K562 (cell line): ENCODE results near the gene SLC66A2. TPM values are rescaled to one million over a fixed set of nuclear protein-coding genes. Genes with fewer than 3 reads are reported as not detected.
A peak's percentile ranks its signal among the peaks of the same experiment; 100 is the strongest.

ENCODE experiments used
- ATAC-seq: fragments of 200-7000 bp; cut with Tn5 transposase; 3 replicates; pipeline ENCODE4 v1.9.1; 2020; ENCODE audit warnings: moderate library complexity
- BruUV-seq: library from RNA; stranded (reverse); fragments of 400-500 nt; replicated peaks from 2 replicates; lab custom pipeline; 2021; lab: Mats Ljungman, UMichigan
- CTCF ChIA-PET: fragments of 300-600 bp; formaldehyde crosslinking; extraction: SDS; loops from one replicate; lab custom pipeline; 2021; ENCODE audit warnings: low intra/inter-chr PET ratio; lab: Yijun Ruan, JAX
- POLR2A ChIA-PET: fragments of 300-600, 350-650 bp; sonication (Branson Sonifier 250); formaldehyde crosslinking; extraction: SDS; loops from one replicate; lab custom pipeline; 2021; ENCODE audit warnings: antibody characterized with exemption, inconsistent platforms; lab: Yijun Ruan, JAX
- DNase-seq, 4 experiments: peaks; one replicate each; pipeline versions ENCODE4 v3.0.0 to v3.0.0-alpha.2; 2011 to 2018; ENCODE audit warnings: low spot score in 3 of 4, mixed read lengths in 3 of 4; ENCODE audit errors: extremely low read depth in 1 of 4
- FAIRE-seq: peaks from 2 replicates; lab custom pipeline; 2011; peaks lifted over from hg19 to GRCh38; lab: Jason Lieb, UNC
- H2AFZ ChIP-seq: 2 replicates; pipeline ENCODE4 v1.6.0; 2011; ENCODE audit warnings: low read depth, low read length, control low read depth, inconsistent platforms
- H3K27ac ChIP-seq: fragments of 200-600 bp; 3 replicates; pipeline ENCODE4 v1.8.0; 2011; ENCODE audit warnings: low read depth, mild to moderate bottlenecking, control low read depth, inconsistent platforms, low read length, moderate library complexity, mixed read lengths; ENCODE audit errors: extremely low read depth
- H3K27me3 ChIP-seq, 2 experiments: fragments of 300-600 bp in 1 of 2; 2 replicates in 1 of 2; 3 replicates in 1 of 2; pipeline versions ENCODE4 v1.6.0 to v1.8.0; 2011; ENCODE audit warnings: inconsistent platforms in 2 of 2, low read length in 2 of 2, mild to moderate bottlenecking in 1 of 2, mixed read lengths in 1 of 2, moderate library complexity in 1 of 2; ENCODE audit not compliant: control insufficient read depth in 2 of 2, insufficient read depth in 2 of 2
- H3K36me3 ChIP-seq: fragments of 300-600 bp; 3 replicates; pipeline ENCODE4 v1.8.0; 2011; ENCODE audit warnings: mild to moderate bottlenecking, low read length, inconsistent platforms; ENCODE audit not compliant: control insufficient read depth, insufficient read depth
- H3K4me1 ChIP-seq, 2 experiments: fragments of 200-600 bp in 1 of 2; replicated peaks in 1 of 2; 2 replicates in 1 of 2; 3 replicates in 1 of 2; pipeline versions ENCODE4 v1.5.1 to v1.8.0; 2011; ENCODE audit warnings: inconsistent platforms in 2 of 2, low read length in 2 of 2, mild to moderate bottlenecking in 1 of 2, mixed read lengths in 1 of 2, moderate library complexity in 1 of 2; ENCODE audit not compliant: control insufficient read depth in 2 of 2, insufficient read depth in 2 of 2
- H3K4me2 ChIP-seq: 2 replicates; pipeline ENCODE4 v1.6.1; 2011; ENCODE audit warnings: low read length, control low read depth, inconsistent platforms, mixed read lengths; ENCODE audit not compliant: insufficient read depth
- H3K4me3 ChIP-seq: fragments of 200-600 bp; sonication (generic), shearing (Covaris generic); 2 replicates; pipeline ENCODE4 v1.5.1; 2016; ENCODE audit warnings: control low read depth, inconsistent platforms
- H3K79me2 ChIP-seq: fragments of 200-600 bp; 3 replicates; pipeline ENCODE4 v1.8.0; 2011; ENCODE audit warnings: low read length, inconsistent platforms; ENCODE audit not compliant: control insufficient read depth, insufficient read depth
- H3K9ac ChIP-seq, 2 experiments: 2 replicates each; pipeline versions ENCODE4 v1.6.0 to v1.6.1; 2011; ENCODE audit warnings: low read depth in 2 of 2, low read length in 2 of 2, control low read depth in 1 of 2, inconsistent platforms in 1 of 2, mild to moderate bottlenecking in 1 of 2, mixed read lengths in 1 of 2; ENCODE audit not compliant: insufficient read depth in 1 of 2
- H3K9me1 ChIP-seq: one replicate; pipeline ENCODE4 v1.6.0; 2011; ENCODE audit warnings: inconsistent platforms, mild to moderate bottlenecking, low read length, moderate library complexity; ENCODE audit not compliant: control insufficient read depth, insufficient read depth
- H3K9me3 ChIP-seq: replicated peaks from 2 replicates; pipeline ENCODE4 v1.5.1; 2011; ENCODE audit warnings: low read depth, low read length, inconsistent platforms; ENCODE audit not compliant: control insufficient read depth, insufficient read depth
- H4K20me1 ChIP-seq: replicated peaks from 2 replicates; pipeline ENCODE4 v1.6.1; 2011; ENCODE audit warnings: low read length, inconsistent platforms, mixed read lengths; ENCODE audit not compliant: control insufficient read depth, insufficient read depth
- BHLHE40 ChIP-seq: IDR thresholded peaks from 2 replicates; pipeline ENCODE4 v1.6.1; 2011; ENCODE audit warnings: low read length, improper control_type of control experiment
- CREB1 ChIP-seq, 2 experiments: sonication (generic) in 1 of 2; formaldehyde crosslinking in 1 of 2; IDR thresholded peaks; 2 replicates each; pipeline versions ENCODE4 v1.6.1 to v1.8.0; 2012 to 2022; ENCODE audit warnings: inconsistent platforms in 1 of 2, mild to moderate bottlenecking in 1 of 2, missing genetic modification reagents in 1 of 2, moderate library complexity in 1 of 2
- HBP1 ChIP-seq: fragments of 450-650 bp; formaldehyde crosslinking; IDR thresholded peaks from 2 replicates; pipeline ENCODE4 v1.4.0; 2022; ENCODE audit warnings: missing genetic modification characterization
- NR3C1 ChIP-seq: sonication (generic); formaldehyde crosslinking; IDR thresholded peaks from 2 replicates; pipeline ENCODE4 v1.8.1; 2022; ENCODE audit warnings: missing genetic modification reagents
- PKNOX1 ChIP-seq: fragments of 450-650 bp; IDR thresholded peaks from 2 replicates; pipeline ENCODE4 v1.6.1; 2016
- TBP ChIP-seq: optimal IDR thresholded peaks from 2 replicates; pipeline ENCODE3; 2011; ENCODE audit warnings: low read depth, low read length, improper control_type of control experiment
- TGIF2 ChIP-seq: sonication (generic); formaldehyde crosslinking; IDR thresholded peaks from 2 replicates; pipeline ENCODE4 v1.8.1; 2022; ENCODE audit warnings: mild to moderate bottlenecking, missing genetic modification reagents, moderate library complexity
- YY1 ChIP-seq, 3 experiments: IDR thresholded peaks; 2 replicates each; pipeline ENCODE4 v1.6.1; 2011; ENCODE audit warnings: low read length in 2 of 3, mild to moderate bottlenecking in 2 of 3, moderate library complexity in 2 of 3, borderline replicate concordance in 1 of 3, control low read depth in 1 of 3, low read depth in 1 of 3; ENCODE audit not compliant: insufficient read depth in 3 of 3, insufficient replicate concordance in 2 of 3, control insufficient read depth in 1 of 3, insufficient read length in 1 of 3; ENCODE audit errors: extremely low read depth in 1 of 3
- ZNF140 ChIP-seq: fragments of 250-450 bp; sonication (Bioruptor Pico); IDR thresholded peaks from 2 replicates; pipeline ENCODE4 v1.8.0; 2021; ENCODE audit warnings: moderate library complexity, mild to moderate bottlenecking, inconsistent platforms
- ZNF507 ChIP-seq: conservative IDR thresholded peaks from 2 replicates; pipeline ENCODE4 v1.6.1; 2017; ENCODE audit warnings: missing genetic modification characterization, missing compliant biosample characterization
- ZNF592 ChIP-seq: fragments of 450-650 bp; IDR thresholded peaks from 2 replicates; pipeline ENCODE4 v1.6.1; 2017; ENCODE audit warnings: antibody characterized with exemption, mild to moderate bottlenecking
- WGBS: fragments of 100-300 bp; shearing (Covaris generic); methylation state at CpG from one replicate; pipeline ENCODE4 v1.1.6; 2016; ENCODE audit warnings: low coverage, mixed read lengths; ENCODE audit not compliant: insufficient coverage; ENCODE audit errors: missing lambda C conversion rate; 5-methylcytosine and 5-hydroxymethylcytosine counted together
- in situ Hi-C: fragments of 300-500 bp; cut with MboI; formaldehyde crosslinking; loops from 4 replicates; pipeline ENCODE4 v1.15.0; 2018; ENCODE audit warnings: inconsistent platforms, mixed read lengths
- intact Hi-C: fragments of 100-400 bp; cut with micrococcal nuclease; formaldehyde crosslinking; loops from 2 replicates; pipeline ENCODE4 v1.14.2; 2022
- polyA plus RNA-seq, 8 experiments: library from polyadenylated mRNA; depleted of rRNA in 4 of 8; stranded (reverse) in 5 of 8; unstranded in 3 of 8; fragments of >200 nt; fragmentation: Nextera tagmentation in 2 of 8; fragmentation: Illumina TruSeq in 1 of 8; extraction: Ambion mirVana in 2 of 8; extraction: Trizol in 1 of 8; gene quantifications; 2 replicates each; pipeline versions ENCODE4 v1.2.1 to v1.2.3, GENCODE V29; 2011 to 2014; ENCODE audit warnings: inconsistent platforms in 1 of 8, missing spikeins in 1 of 8
- total RNA-seq, 7 experiments: library from RNA; depleted of rRNA in 6 of 7; stranded (reverse); fragments of >200 nt in 6 of 7; fragmentation: Illumina TruSeq in 2 of 7; extraction: Trizol in 2 of 7; gene quantifications; 2 replicates each; pipeline versions ENCODE4 v1.2.1 to v1.2.3, GENCODE V29; 2011 to 2021; ENCODE audit warnings: low replicate concordance in 1 of 7

The SLC66A2 gene
- total and polyA plus RNA-seq, 9 of the 15 experiments (the other 6 are each of a cell fraction or from before 2014, with no cell fraction given), result 0.25 to 17.5 (median 5.6) TPM

GRCh38 chr18:79988451-79989194, 37.2 kb upstream of the SLC66A2 start, which contains the start of gene TXNL4A:
Gene TXNL4A, minus strand, starts transcription at chr18:79988563. Its CDS starts 171 bp downstream, at chr18:79988392.
- POLR2A ChIA-PET, result interaction anchor here (0.7 to 1.7 kb wide), 4 partner anchors 12 to 380 kb away, joined by 3 to 5 read pairs (median 4); no protein-coding TSS in a partner anchor
- ATAC-seq (peak; percentile 96), DNase-seq (peak; percentile 73 to 89 (median 82)), FAIRE-seq (peak; percentile 67)
- Histone ChIP-seq H2AFZ (peak within 1 kb of the TSS; percentile 81), H3K4me3 (peak within 1 kb of the TSS; percentile 81), H3K9ac (peak within 1 kb of the TSS; percentile 91 to 96), H3K4me2 (peak within 1 kb of the TSS; percentile 90), H3K4me1 (peaks cover 11 to 12% of the 10 kb centered on the region in 2 experiments; a peak in 4 of 5 replicates), H3K36me3 (peaks cover 34% of the 10 kb centered on the region), H4K20me1 (peaks cover 9% of the 10 kb centered on the region; the same call in 1 of the 2 replicates), H3K27me3 (no peaks in the 10 kb centered on the region), H3K9me3 (no peaks in the 10 kb centered on the region), H3K9me1 (no peaks in the 10 kb centered on the region), H3K79me2 (peaks cover 59% of the 10 kb centered on the region), H3K27ac (peak within 1 kb of the TSS; percentile 95)
- TSS peak; percentile 90 for BruUV-seq
- in situ Hi-C loops (no loop called here), intact Hi-C loops (loop anchor here (2.0 kb wide), 1 partner anchor 166 kb away; no protein-coding TSS in a partner anchor)
- WGBS, result 2% methylated on average over 17 of the region's 71 CpGs
- CTCF ChIA-PET, result no interaction called here
- TF ChIP-seq TBP (peak; percentile 56), NR3C1 (CRISPR knock-in tag) (no peak), YY1 (IDR thresholded peaks at IDR 0.05; ENCODE audit: borderline replicate concordance in 1 of 3, control insufficient read depth in 1 of 3, extremely low read depth in 1 of 3, insufficient read depth in 3 of 3, insufficient read length in 1 of 3, insufficient replicate concordance in 2 of 3, low read depth in 1 of 3, low read length in 2 of 3) (peak in 1 of 3 experiments; percentile 40), PKNOX1 (peak; percentile 39; the same call in 1 of the 2 replicates), TGIF2 (no peak), ZNF140 (CRISPR knock-in tag) (no peak), BHLHE40 (0 out of 2 replicates have a peak, but pooled peaks have one; percentile 40), ZNF507 (no peak), HBP1 (CRISPR knock-in tag) (no peak), ZNF592 (0 out of 2 replicates have a peak, but pooled peaks have one; percentile 32), CREB1 (IDR thresholded peaks at IDR 0.05) (peak; percentile 90), CREB1 (CRISPR knock-in tag; IDR thresholded peaks at IDR 0.05) (peak; percentile 87)
